ENCODE measurements around the gene FCHSD2.
"Not testable (repeated sequence)": the region's sequence is repeated elsewhere in the genome, so short reads cannot be mapped to it uniquely, and the experiment has no call there.

Gene FCHSD2

DNA sequence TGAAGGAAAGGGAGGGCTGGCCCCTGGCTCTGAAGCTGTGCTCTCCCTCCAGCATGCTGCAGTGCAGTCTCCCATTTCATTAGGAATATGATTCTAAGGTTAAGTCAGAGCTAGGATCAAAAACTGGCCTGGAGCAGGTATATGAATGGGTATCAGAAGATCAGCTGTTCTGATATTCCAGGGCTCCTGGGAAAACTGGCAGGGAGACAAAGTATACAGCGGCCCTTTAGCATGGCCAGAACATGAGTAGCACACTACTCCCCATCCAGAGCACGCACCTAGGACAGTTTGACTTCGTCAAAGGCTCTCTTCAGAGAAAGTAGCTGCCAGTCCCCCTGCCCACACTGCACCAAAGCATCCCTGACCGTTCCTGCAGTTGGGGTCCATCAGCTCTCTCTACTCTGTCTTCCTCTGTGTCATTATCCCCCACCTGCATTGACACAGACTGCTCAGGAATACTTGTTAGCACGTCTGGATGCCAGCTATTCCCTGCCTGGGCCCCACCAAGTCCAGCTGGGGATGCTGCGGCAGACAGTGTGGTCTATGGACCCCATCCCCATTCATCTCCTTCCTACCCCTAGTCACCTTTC is 4.0 kb upstream of the FCHSD2 start:
- DNase-seq (ENCODE audit: insufficient read length): no peak
- peak; percentile 62 for FAIRE-seq
- TF ChIP-seq POLR2AphosphoS5 (IDR thresholded peaks at IDR 0.05; ENCODE audit: low read depth, low read length) (no peak), POLR2A (IDR thresholded peaks at IDR 0.05; ENCODE audit: low read depth, low read length) (no peak), TAF1 (IDR thresholded peaks at IDR 0.05; ENCODE audit: borderline replicate concordance, low read depth, low read length) (no peak)

DNA sequence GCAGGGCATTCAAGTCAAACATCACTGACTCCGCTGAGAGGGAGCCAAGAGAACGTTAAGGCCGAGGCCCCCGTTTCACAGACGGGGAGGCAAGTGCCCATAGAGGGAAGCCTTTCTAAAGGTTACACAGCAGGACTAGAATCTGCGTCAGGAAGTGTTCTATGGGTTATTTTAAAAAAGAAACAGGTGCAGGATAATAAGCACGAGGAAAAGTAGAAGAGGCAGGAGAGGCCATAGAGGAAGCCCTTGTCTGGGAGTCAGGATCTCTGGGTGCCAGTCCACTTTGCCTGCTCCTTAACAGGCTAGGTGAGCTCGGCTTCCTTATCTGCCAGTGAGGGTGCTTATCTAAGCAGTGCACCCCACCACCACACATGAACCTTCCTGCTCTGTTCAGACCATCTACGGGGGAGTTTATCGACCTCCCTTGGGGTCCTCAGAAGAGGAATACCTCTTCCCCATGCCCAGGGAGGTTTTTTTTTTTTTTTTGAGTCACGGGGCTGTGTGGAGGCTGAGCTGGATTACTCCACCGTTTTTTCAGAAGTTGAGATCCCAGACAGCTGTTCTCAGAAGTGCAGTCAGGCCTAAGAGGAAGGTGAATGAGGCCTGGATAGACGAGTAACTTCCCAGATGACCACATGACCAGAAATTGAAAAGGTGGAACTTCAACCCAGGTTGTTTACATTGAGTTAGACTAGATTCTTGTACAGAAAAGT is 1.2 kb upstream of the FCHSD2 start:
- FAIRE-seq (no peak), DNase-seq (ENCODE audit: insufficient read length) (no peak)
- TF ChIP-seq POLR2A (IDR thresholded peaks at IDR 0.05; ENCODE audit: low read depth, low read length) (peak; percentile 7; the same call in 1 of the 2 replicates), POLR2AphosphoS5 (IDR thresholded peaks at IDR 0.05; ENCODE audit: low read depth, low read length) (no peak), TAF1 (IDR thresholded peaks at IDR 0.05; ENCODE audit: borderline replicate concordance, low read depth, low read length) (no peak; the same call in 1 of the 2 replicates)

DNA sequence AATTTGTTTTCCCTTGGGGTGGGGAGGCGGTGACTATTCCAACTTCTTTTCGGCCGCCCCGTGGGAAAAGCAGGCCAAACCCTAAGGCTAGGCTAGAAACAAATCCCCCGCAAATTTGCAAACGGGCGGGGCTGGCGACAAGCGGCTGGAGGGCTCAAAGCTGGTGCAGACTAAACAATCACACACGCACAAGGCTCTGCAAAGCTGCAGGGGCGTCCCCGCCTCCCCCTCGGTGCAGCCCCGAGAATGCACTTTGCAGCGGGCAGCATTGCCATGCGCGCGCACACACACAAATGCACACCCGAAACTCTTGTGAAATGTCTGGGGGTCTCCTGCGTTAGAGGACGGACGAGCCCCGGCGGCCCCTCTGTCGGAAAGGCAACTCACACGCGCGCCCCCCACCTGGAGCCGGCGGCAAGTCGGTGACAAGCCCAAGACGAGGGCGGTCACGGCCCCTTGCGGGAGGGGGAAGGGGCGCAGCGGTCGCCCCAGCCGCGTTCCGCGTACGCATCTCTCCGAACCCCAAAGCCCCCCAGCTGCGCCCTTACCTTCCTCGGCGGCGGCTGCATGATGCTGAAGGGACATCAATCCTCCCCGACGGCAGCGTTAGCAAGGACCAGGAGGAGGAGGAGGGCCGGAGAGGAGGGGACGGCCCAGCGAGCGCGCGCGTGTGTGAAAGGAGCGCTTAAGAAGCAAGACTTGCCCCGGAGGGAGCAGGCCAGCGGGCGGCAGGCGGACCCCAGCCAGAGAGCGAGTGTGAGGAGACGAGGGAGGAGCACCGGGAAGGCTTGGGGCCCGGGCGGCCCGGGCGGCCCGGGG is 600 bp downstream of the FCHSD2 start:
- FAIRE-seq: peak; percentile 80

DNA sequence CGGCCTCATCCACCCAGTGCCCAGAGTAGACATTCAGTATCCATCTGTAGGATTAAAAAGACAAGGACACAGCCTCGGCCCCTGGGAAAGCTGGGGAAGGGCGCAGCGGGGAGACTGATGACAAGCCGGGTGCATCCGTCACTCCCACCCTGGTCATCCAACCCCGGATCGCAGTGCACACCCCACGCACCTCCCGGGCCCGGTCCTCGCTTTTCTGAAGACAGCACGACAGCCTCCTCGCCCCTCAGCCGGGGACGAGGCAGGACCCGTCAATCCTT is 1.1 kb downstream of the FCHSD2 start:
- FAIRE-seq (peak; percentile 70), DNase-seq (ENCODE audit: insufficient read length) (no peak)
- TF ChIP-seq POLR2A (IDR thresholded peaks at IDR 0.05; ENCODE audit: low read depth, low read length) (no peak), TAF1 (IDR thresholded peaks at IDR 0.05; ENCODE audit: borderline replicate concordance, low read depth, low read length) (no peak), POLR2AphosphoS5 (IDR thresholded peaks at IDR 0.05; ENCODE audit: low read depth, low read length) (peak; percentile 15; the same call in 1 of the 2 replicates)

More for the DNA sequence above, 600 bp downstream of the FCHSD2 start:
- TF ChIP-seq POLR2A (IDR thresholded peaks at IDR 0.05; ENCODE audit: low read depth, low read length) (no peak; the same call in 1 of the 2 replicates), TAF1 (IDR thresholded peaks at IDR 0.05; ENCODE audit: borderline replicate concordance, low read depth, low read length) (peak; percentile 50), POLR2AphosphoS5 (IDR thresholded peaks at IDR 0.05; ENCODE audit: low read depth, low read length) (0 out of 2 replicates have a peak, but pooled peaks have one; percentile 12)
- peak; percentile 58 for DNase-seq (ENCODE audit: insufficient read length)

DNA sequence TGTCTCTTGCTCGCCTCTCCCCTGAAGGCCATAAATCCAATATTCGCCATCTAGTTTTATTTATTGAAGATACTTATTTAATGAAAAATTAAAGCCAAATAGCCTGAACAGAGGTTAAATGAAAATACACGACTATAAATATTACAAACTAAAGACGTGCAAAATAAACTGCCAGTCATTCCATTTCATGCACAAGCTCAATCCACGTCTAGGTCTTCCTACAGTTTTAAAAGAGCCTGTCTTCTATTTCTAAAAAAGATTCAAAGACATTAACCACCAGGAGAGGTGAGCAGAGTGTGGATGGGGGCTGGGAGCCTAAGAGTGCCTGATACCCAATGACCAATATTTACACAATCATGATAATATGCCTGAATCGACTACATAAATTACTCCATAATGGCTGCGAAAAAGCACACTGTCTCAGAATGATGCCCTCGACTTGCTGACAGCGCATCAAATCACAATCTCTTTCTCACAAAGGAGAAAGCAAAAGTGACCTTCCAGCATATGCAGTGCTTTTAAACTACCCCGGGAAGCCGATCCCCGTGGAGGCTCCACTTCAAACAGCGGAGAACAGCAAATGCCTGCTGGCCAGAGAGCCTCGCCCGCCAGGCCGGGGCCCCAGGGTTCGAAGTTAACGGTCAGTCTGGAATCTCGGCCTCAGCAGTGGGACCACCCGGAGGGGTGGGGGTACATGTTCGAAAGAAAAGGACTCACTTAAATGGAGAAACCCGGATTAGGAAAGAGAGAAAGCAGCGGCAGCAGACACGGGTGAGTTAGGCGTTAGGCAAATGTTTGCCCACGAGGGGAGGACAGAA is 1.7 kb downstream of the FCHSD2 start:
- TF ChIP-seq POLR2AphosphoS5 (IDR thresholded peaks at IDR 0.05; ENCODE audit: low read depth, low read length): no peak
- no peak for TF ChIP-seq POLR2A (IDR thresholded peaks at IDR 0.05; ENCODE audit: low read depth, low read length)
- TF ChIP-seq TAF1 (IDR thresholded peaks at IDR 0.05; ENCODE audit: borderline replicate concordance, low read depth, low read length): no peak
- DNase-seq (ENCODE audit: insufficient read length) (no peak), FAIRE-seq (peak; percentile 77)

DNA sequence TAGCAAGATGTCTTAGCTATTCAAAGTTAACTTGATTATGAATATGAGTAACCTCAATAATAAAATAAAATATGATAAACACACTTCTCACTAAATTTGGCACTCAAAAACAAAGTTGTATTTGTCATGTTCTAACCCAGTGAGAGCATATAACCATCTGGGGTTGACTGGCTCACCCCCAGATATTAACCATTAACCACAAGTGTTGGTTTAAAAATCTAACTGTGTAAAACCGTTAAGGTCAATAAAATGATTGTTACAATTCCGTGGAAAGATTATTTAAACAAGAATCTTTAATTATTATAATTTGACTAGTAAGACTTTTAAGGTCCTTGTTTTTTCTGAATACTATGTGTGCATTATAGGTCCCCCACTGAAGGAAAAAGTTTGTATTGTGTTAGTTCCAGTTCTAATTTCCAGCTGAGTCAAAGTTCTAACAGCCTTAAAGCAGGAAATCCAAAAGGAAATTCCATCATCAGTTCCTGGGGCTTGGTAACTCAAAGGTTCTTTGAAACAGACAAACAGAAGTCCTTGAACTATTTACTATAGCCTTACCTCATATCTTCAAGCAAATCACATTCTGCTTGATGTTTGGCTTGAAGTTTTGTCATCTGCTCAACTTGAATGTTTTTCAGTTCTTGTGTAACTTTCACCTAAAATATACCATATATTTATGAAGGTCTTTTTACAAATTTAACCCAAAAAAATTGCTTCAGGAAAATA is 2.5 kb downstream of the FCHSD2 start:
- peak; percentile 82 for FAIRE-seq
- DNase-seq (ENCODE audit: insufficient read length): no peak
- no peak for TF ChIP-seq POLR2AphosphoS5 (IDR thresholded peaks at IDR 0.05; ENCODE audit: low read depth, low read length)
- no peak for TF ChIP-seq TAF1 (IDR thresholded peaks at IDR 0.05; ENCODE audit: borderline replicate concordance, low read depth, low read length)
- TF ChIP-seq POLR2A (IDR thresholded peaks at IDR 0.05; ENCODE audit: low read depth, low read length): no peak

DNA sequence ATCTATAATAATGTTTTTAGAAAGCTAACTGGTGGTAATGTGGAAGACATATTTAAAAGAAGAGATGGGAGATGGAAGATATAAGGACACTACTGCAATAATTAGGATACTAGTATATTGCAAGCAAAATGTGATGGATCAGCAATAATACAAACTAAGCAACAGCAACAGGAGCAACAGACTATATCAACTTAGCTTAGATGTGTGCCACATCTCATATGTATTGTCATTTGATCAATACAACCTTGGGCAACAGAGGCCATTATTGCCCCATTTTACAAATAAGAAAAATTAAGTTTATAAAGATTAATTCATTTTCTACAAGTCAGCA is 4.2 kb downstream of the FCHSD2 start:
- FAIRE-seq: no peak
- no peak for DNase-seq (ENCODE audit: insufficient read length)
- TF ChIP-seq POLR2A (IDR thresholded peaks at IDR 0.05; ENCODE audit: low read depth, low read length) (no peak), TAF1 (IDR thresholded peaks at IDR 0.05; ENCODE audit: borderline replicate concordance, low read depth, low read length) (no peak), POLR2AphosphoS5 (IDR thresholded peaks at IDR 0.05; ENCODE audit: low read depth, low read length) (no peak)

DNA sequence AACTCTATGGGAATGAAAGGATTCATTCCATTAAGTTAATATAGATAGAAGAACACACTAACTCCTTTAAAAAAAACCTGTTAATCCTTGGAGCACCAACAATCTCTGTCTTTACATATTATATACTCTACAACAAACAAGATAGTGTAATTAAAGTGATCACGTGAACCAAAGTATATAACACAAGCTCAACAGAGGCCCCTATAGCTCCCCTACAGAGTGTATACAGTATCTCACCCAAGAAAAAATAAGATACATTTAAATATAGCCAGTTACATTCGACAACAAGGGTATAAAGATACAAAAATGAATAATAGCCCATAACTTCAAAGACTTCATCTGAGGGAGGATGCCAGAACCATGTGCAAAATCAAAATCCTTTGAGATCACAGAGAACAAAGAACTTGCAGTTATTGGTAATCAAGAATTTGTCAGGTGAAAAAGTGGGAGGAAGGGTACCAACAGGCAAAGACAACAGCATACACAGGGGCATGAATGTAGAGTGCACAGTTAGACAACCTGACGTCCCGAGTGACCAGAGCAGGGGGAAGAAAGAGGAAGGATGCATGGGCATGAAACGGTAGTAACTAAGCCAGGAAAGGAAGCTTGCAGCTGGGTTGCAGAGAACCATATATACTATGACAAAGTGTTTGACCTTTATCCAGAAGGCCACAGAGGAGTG is 4.7 kb downstream of the FCHSD2 start:
- FAIRE-seq (peak; percentile 79), DNase-seq (ENCODE audit: insufficient read length) (no peak)
- TF ChIP-seq TAF1 (IDR thresholded peaks at IDR 0.05; ENCODE audit: borderline replicate concordance, low read depth, low read length) (no peak), POLR2AphosphoS5 (IDR thresholded peaks at IDR 0.05; ENCODE audit: low read depth, low read length) (no peak)

DNA sequence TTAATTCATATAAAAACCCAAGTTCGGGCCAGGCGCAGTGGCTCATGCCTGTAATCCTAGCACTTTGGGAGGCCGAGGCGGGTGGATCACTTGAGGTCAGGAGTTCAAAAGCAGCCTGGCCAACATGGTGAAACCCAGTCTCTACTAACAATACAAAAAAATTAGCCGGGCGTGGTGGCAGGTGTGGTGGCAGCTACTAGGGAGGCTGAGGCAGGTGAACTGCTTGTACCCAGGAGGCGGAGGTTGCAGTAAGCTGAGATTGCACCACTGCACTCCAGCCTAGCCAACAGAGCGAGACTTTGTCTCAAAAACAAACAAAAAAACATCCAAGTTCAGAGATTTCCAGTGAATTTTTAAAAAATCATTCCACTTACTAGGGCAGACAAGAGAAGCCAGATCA is 5.4 kb downstream of the FCHSD2 start:
- DNase-seq (ENCODE audit: insufficient read length); FAIRE-seq: not testable (repeated sequence)

All from GM12892 (cell line).